Fibroblast of villous mesenchyme (primary cell): ENCODE measurements around the gene DTX1. TPM values are rescaled to one million over a fixed set of nuclear protein-coding genes. Genes with fewer than 3 reads are reported as not detected.

ENCODE experiments used
- DNase-seq: peaks from one replicate; pipeline ENCODE4 v3.0.0-alpha.2; 2010; ENCODE audit warnings: low read depth
- H3K4me3 ChIP-seq: 2 replicates; pipeline ENCODE4 v1.5.1; 2011; ENCODE audit warnings: low read depth, mild to moderate bottlenecking, low read length
- CTCF ChIP-seq: IDR thresholded peaks from 2 replicates; pipeline ENCODE4 v1.5.1; 2012; ENCODE audit warnings: low read depth, mild to moderate bottlenecking, low read length; ENCODE audit not compliant: insufficient read depth
- total RNA-seq: library from RNA; depleted of rRNA; stranded (reverse); fragments of >200 nt; gene quantifications from 2 replicates; pipeline ENCODE4 v1.2.3, GENCODE V29; 2012

Gene DTX1
- total RNA-seq, 1 donor = not detected

- no peak for TF ChIP-seq CTCF
Observed at GRCh38 chr12:113054948-113055486, 1.5 kb upstream of the DTX1 start.

GRCh38 chr12:113055594-113056380, 743 bp upstream of the DTX1 start:
- no peak overlapping the region for H3K4me3 ChIP-seq
- no peak for DNase-seq
- no peak for TF ChIP-seq CTCF

More at GRCh38 chr12:113054948-113055486, 1.5 kb upstream of the DTX1 start:
- H3K4me3 ChIP-seq = no peak overlapping the region
- DNase-seq = no peak

DNA sequence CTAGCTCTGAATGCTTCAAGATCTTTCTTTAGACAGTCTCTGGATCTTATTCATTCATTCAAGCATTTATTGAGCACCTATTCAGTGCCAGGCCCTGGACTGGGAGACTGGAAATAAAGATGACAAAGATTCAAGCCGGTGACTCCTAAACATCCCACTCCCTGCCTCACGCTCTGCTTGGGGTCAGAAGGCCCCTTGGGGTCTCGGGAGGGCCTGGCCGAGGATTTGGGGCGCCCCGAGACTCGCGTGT, 224 bp upstream of the DTX1 start:
- no peak for DNase-seq
- TF ChIP-seq CTCF = no peak
- no peak overlapping the region for H3K4me3 ChIP-seq

DNA sequence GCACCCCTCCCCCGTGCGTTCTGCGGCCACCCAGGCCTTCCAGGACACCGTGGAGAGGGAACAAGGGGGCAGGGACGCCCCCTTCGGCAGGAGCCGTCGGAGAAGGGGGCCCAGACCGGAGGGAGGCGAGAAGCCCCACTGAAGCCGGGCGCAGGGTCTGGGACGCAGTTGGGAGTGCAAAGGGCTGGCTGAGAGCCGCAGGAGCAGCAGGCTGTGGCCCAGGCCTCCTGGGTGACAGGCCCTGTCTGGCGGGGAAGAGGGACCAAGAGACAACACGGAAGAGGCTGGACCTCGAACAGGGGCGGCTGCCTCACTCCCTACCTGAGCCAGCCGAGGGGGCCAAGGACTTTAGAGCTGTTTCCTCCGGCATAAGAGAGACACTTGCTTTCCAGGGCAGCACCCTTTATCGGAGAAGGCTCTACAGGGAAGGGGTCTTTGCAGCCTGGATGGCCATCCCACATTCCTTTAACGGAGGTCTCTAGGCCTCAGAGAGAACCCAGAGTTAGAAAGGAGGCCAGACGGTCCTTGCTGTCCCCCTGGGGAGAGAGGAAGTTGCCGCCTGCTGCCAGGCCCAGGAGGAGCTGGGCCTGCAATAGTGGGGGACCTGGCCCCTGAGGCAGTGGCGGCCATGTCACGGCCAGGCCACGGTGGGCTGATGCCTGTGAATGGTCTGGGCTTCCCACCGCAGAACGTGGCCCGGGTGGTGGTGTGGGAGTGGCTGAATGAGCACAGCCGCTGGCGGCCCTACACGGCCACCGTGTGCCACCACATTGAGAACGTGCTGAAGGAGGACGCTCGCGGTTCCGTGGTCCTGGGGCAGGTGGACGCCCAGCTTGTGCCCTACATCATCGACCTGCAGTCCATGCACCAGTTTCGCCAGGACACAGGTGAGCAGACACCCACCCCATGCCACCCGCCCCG, 1.3 kb downstream of the DTX1 start:
- TF ChIP-seq CTCF = no peak
- DNase-seq = no peak
- H3K4me3 ChIP-seq = no peak overlapping the region

- no peak for TF ChIP-seq CTCF
- H3K4me3 ChIP-seq = no peak overlapping the region
- DNase-seq = no peak
Observed at GRCh38 chr12:113058553-113058952, 2.0 kb downstream of the DTX1 start.

- no peak overlapping the region for H3K4me3 ChIP-seq
- no peak for TF ChIP-seq CTCF
- no peak for DNase-seq
Observed at GRCh38 chr12:113059071-113059595, 2.6 kb downstream of the DTX1 start.
